ENCODE data around the gene LDHA. TPM values are rescaled to one million over a fixed set of nuclear protein-coding genes. Genes with fewer than 3 reads are reported as not detected.
"Not testable (repeated sequence)": the region's sequence is repeated elsewhere in the genome, so short reads cannot be mapped to it uniquely, and the experiment has no call there.

The LDHA gene
- total RNA-seq, 1 experiment from 2014 or later, result 715 TPM

GRCh38 chr11:18394928-18395734 is 768 bp downstream of the LDHA start:
- H3K27me3 ChIP-seq (replicated peaks; ENCODE audit: insufficient read depth, low read depth, low read length, poor library complexity), result no peaks in the 10 kb centered on the region
- no peak for TF ChIP-seq EZH2 (IDR thresholded peaks at IDR 0.05; ENCODE audit: borderline replicate concordance, low read depth, low read length, poor library complexity, severe bottlenecking)
- TF ChIP-seq, protein P1, sequence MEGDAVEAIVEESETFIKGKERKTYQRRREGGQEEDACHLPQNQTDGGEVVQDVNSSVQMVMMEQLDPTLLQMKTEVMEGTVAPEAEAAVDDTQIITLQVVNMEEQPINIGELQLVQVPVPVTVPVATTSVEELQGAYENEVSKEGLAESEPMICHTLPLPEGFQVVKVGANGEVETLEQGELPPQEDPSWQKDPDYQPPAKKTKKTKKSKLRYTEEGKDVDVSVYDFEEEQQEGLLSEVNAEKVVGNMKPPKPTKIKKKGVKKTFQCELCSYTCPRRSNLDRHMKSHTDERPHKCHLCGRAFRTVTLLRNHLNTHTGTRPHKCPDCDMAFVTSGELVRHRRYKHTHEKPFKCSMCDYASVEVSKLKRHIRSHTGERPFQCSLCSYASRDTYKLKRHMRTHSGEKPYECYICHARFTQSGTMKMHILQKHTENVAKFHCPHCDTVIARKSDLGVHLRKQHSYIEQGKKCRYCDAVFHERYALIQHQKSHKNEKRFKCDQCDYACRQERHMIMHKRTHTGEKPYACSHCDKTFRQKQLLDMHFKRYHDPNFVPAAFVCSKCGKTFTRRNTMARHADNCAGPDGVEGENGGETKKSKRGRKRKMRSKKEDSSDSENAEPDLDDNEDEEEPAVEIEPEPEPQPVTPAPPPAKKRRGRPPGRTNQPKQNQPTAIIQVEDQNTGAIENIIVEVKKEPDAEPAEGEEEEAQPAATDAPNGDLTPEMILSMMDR (conservative IDR thresholded peaks at IDR 0.05; ENCODE audit: low read depth, low read length), result no peak
- no peaks in the 10 kb centered on the region for H3K9me3 ChIP-seq (ENCODE audit: low read depth, low read length, poor library complexity, severe bottlenecking)
- DNase-seq (ENCODE audit: low spot score), result peak; percentile 32
- H3K36me3 ChIP-seq (ENCODE audit: insufficient read depth, low read length, poor library complexity, severe bottlenecking), result peaks cover 38% of the 10 kb centered on the region
- BruUV-seq (replicated peaks), result TSS peak; percentile 50
- H3K4me1 ChIP-seq (ENCODE audit: insufficient read depth, low read length, poor library complexity, severe bottlenecking), result peaks cover 13% of the 10 kb centered on the region
- peak overlapping the region; percentile 98 for H3K27ac ChIP-seq (ENCODE audit: low read depth, low read length, poor library complexity, severe bottlenecking)
- H3K4me3 ChIP-seq (ENCODE audit: low read depth, low read length, poor library complexity, severe bottlenecking), result peak overlapping the region; percentile 98
- ChIA-PET POLR2A (ENCODE audit: low non-redundant PET) (interaction anchor here (0.6 to 1.0 kb wide), 3 partner anchors 11 to 35 kb away, joined by 3 to 5 read pairs (median 4); no protein-coding TSS in a partner anchor), CTCF (interaction anchor here (0.5 to 0.9 kb wide), 5 partner anchors 15 to 987 kb away, joined by 3 to 11 read pairs (median 4); no protein-coding TSS in a partner anchor)
- intact Hi-C loops (cut with micrococcal nuclease; ENCODE audit: unreplicated experiment), result loop anchor here (2.0 kb wide), 1 partner anchor 72 kb away; the partner anchor contains the start of genes GTF2H1 and HPS5

- TF ChIP-seq, protein P1 (conservative IDR thresholded peaks at IDR 0.05; ENCODE audit: low read depth, low read length), result no peak
- TF ChIP-seq EZH2 (IDR thresholded peaks at IDR 0.05; ENCODE audit: borderline replicate concordance, low read depth, low read length, poor library complexity, severe bottlenecking), result no peak
- peak; percentile 99 for DNase-seq (ENCODE audit: low spot score)
- intact Hi-C loops (cut with micrococcal nuclease; ENCODE audit: unreplicated experiment), result loop anchor here (2.0 kb wide), 1 partner anchor 73 kb away; the partner anchor contains the start of genes GTF2H1 and HPS5
- no TSS peak for BruUV-seq (replicated peaks)
- no peaks in the 10 kb centered on the region for H3K27me3 ChIP-seq (replicated peaks; ENCODE audit: insufficient read depth, low read depth, low read length, poor library complexity)
- H3K4me3 ChIP-seq (ENCODE audit: low read depth, low read length, poor library complexity, severe bottlenecking), result peak overlapping the region; percentile 98
- peak overlapping the region; percentile 98 for H3K27ac ChIP-seq (ENCODE audit: low read depth, low read length, poor library complexity, severe bottlenecking)
- POLR2A ChIA-PET (ENCODE audit: low non-redundant PET), result interaction anchor here (0.6 to 0.8 kb wide), 2 partner anchors 13 to 14 kb away, joined by 3 to 7 read pairs; no protein-coding TSS in a partner anchor
- no peaks in the 10 kb centered on the region for H3K9me3 ChIP-seq (ENCODE audit: low read depth, low read length, poor library complexity, severe bottlenecking)
- H3K4me1 ChIP-seq (ENCODE audit: insufficient read depth, low read length, poor library complexity, severe bottlenecking), result peaks cover 13% of the 10 kb centered on the region
- H3K36me3 ChIP-seq (ENCODE audit: insufficient read depth, low read length, poor library complexity, severe bottlenecking), result peaks cover 45% of the 10 kb centered on the region
- CTCF ChIA-PET, result interaction anchor here (0.6 to 0.9 kb wide), 2 partner anchors 14 to 508 kb away, joined by 3 to 4 read pairs; no protein-coding TSS in a partner anchor
Observed at GRCh38 chr11:18395735-18396504, 1.6 kb downstream of the LDHA start.

- ChIA-PET CTCF (no interaction called here), POLR2A (ENCODE audit: low non-redundant PET) (interaction anchor here (0.6 kb wide), 1 partner anchor 35 kb away, joined by 4 read pairs; no protein-coding TSS in a partner anchor)
- Histone ChIP-seq H3K9me3 (ENCODE audit: low read depth, low read length, poor library complexity, severe bottlenecking) (no peaks in the 10 kb centered on the region), H3K36me3 (ENCODE audit: insufficient read depth, low read length, poor library complexity, severe bottlenecking) (peaks cover 59% of the 10 kb centered on the region), H3K4me3 (ENCODE audit: low read depth, low read length, poor library complexity, severe bottlenecking) (no peak overlapping the region), H3K27me3 (replicated peaks; ENCODE audit: insufficient read depth, low read depth, low read length, poor library complexity) (no peaks in the 10 kb centered on the region), H3K4me1 (ENCODE audit: insufficient read depth, low read length, poor library complexity, severe bottlenecking) (peaks cover 13% of the 10 kb centered on the region), H3K27ac (ENCODE audit: low read depth, low read length, poor library complexity, severe bottlenecking) (no peak overlapping the region)
- TF ChIP-seq EZH2 (IDR thresholded peaks at IDR 0.05; ENCODE audit: borderline replicate concordance, low read depth, low read length, poor library complexity, severe bottlenecking), result no peak
- TF ChIP-seq, protein P1 (conservative IDR thresholded peaks at IDR 0.05; ENCODE audit: low read depth, low read length), result no peak
- no peak for DNase-seq (ENCODE audit: low spot score)
- no TSS peak for BruUV-seq (replicated peaks)
- intact Hi-C loops (cut with micrococcal nuclease; ENCODE audit: unreplicated experiment), result no loop called here
Observed at GRCh38 chr11:18397921-18398320, 3.6 kb downstream of the LDHA start.

- H3K4me3 ChIP-seq (ENCODE audit: low read depth, low read length, poor library complexity, severe bottlenecking); intact Hi-C loops (cut with micrococcal nuclease; ENCODE audit: unreplicated experiment); POLR2A ChIA-PET (ENCODE audit: low non-redundant PET); BruUV-seq (replicated peaks); H3K4me1 ChIP-seq (ENCODE audit: insufficient read depth, low read length, poor library complexity, severe bottlenecking); CTCF ChIA-PET; H3K27me3 ChIP-seq (replicated peaks; ENCODE audit: insufficient read depth, low read depth, low read length, poor library complexity); H3K27ac ChIP-seq (ENCODE audit: low read depth, low read length, poor library complexity, severe bottlenecking); H3K9me3 ChIP-seq (ENCODE audit: low read depth, low read length, poor library complexity, severe bottlenecking); DNase-seq (ENCODE audit: low spot score): not testable (repeated sequence)
- peaks cover 91% of the 10 kb centered on the region for H3K36me3 ChIP-seq (ENCODE audit: insufficient read depth, low read length, poor library complexity, severe bottlenecking)
Observed at GRCh38 chr11:18401077-18401476, 6.7 kb downstream of the LDHA start.
